ENCODE data around the gene TRIM67.

GRCh38 chr1:231178970-231179369, 17.1 kb downstream of the TRIM67 start:
- TF ChIP-seq, protein P1, sequence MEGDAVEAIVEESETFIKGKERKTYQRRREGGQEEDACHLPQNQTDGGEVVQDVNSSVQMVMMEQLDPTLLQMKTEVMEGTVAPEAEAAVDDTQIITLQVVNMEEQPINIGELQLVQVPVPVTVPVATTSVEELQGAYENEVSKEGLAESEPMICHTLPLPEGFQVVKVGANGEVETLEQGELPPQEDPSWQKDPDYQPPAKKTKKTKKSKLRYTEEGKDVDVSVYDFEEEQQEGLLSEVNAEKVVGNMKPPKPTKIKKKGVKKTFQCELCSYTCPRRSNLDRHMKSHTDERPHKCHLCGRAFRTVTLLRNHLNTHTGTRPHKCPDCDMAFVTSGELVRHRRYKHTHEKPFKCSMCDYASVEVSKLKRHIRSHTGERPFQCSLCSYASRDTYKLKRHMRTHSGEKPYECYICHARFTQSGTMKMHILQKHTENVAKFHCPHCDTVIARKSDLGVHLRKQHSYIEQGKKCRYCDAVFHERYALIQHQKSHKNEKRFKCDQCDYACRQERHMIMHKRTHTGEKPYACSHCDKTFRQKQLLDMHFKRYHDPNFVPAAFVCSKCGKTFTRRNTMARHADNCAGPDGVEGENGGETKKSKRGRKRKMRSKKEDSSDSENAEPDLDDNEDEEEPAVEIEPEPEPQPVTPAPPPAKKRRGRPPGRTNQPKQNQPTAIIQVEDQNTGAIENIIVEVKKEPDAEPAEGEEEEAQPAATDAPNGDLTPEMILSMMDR (IDR thresholded peaks at IDR 0.05) = no peak
- no peak for TF ChIP-seq EZH2 (IDR thresholded peaks at IDR 0.05; ENCODE audit: borderline replicate concordance, insufficient read depth, low read depth, low read length, poor library complexity, severe bottlenecking)
